Keratinocyte (primary cell): ENCODE data around the gene TXNRD2. TPM values are rescaled to one million over a fixed set of nuclear protein-coding genes. Genes with fewer than 3 reads are reported as not detected.

Experiments used
- DNase-seq: peaks from one replicate; pipeline ENCODE4 v3.0.0-alpha.2; 2011; ENCODE audit warnings: low read depth, missing footprints, low spot score
- FAIRE-seq: peaks from 2 replicates; lab custom pipeline; 2011; peaks lifted over from hg19 to GRCh38; lab: Jason Lieb, UNC
- H2AFZ ChIP-seq: 2 replicates; pipeline ENCODE4 v1.6.0; 2012; ENCODE audit warnings: low read length, control low read depth, inconsistent platforms; ENCODE audit not compliant: control insufficient read depth
- H3K27ac ChIP-seq: 2 replicates; pipeline ENCODE4 v1.5.1; 2011; ENCODE audit warnings: low read length; ENCODE audit not compliant: control insufficient read depth, insufficient read depth
- H3K27me3 ChIP-seq: 3 replicates; pipeline ENCODE4 v1.6.0; 2011; ENCODE audit warnings: low read length; ENCODE audit not compliant: control insufficient read depth, insufficient read depth; ENCODE audit errors: extremely low read depth
- H3K36me3 ChIP-seq, 2 experiments: 2 replicates in 1 of 2; 3 replicates in 1 of 2; pipeline ENCODE4 v1.5.1; 2011; ENCODE audit warnings: low read length in 2 of 2, mild to moderate bottlenecking in 1 of 2; ENCODE audit not compliant: control insufficient read depth in 2 of 2, insufficient read depth in 2 of 2; ENCODE audit errors: extremely low read depth in 1 of 2
- H3K4me1 ChIP-seq: 3 replicates; pipeline ENCODE4 v1.5.1; 2011; ENCODE audit warnings: low read length; ENCODE audit not compliant: control insufficient read depth, insufficient read depth; ENCODE audit errors: extremely low read depth
- H3K4me2 ChIP-seq: 3 replicates; pipeline ENCODE4 v1.6.0; 2011; ENCODE audit warnings: low read depth, low read length; ENCODE audit not compliant: control insufficient read depth, insufficient read depth; ENCODE audit errors: extremely low read depth
- H3K4me3 ChIP-seq, 3 experiments: fragments of 200-600 bp in 1 of 3; sonication (generic) in 1 of 3; 2 replicates in 2 of 3; 3 replicates in 1 of 3; pipeline ENCODE4 v1.5.1; 2011 to 2016; ENCODE audit warnings: low read length in 3 of 3, mild to moderate bottlenecking in 3 of 3, control low read depth in 2 of 3, inconsistent platforms in 1 of 3, low read depth in 1 of 3, mixed read lengths in 1 of 3, mixed run types in 1 of 3, moderate library complexity in 1 of 3; ENCODE audit not compliant: control insufficient read depth in 2 of 3, insufficient read depth in 2 of 3; ENCODE audit errors: extremely low read depth in 1 of 3
- H3K79me2 ChIP-seq: 2 replicates; pipeline ENCODE4 v1.6.0; 2012; ENCODE audit warnings: low read length; ENCODE audit not compliant: control insufficient read depth, insufficient read depth
- H3K9ac ChIP-seq: 3 replicates; pipeline ENCODE4 v1.6.0; 2011; ENCODE audit warnings: low read length; ENCODE audit not compliant: control insufficient read depth, insufficient read depth; ENCODE audit errors: extremely low read depth
- H3K9me1 ChIP-seq: 3 replicates; pipeline ENCODE4 v1.6.0; 2011; ENCODE audit warnings: low read length; ENCODE audit not compliant: control insufficient read depth, insufficient read depth; ENCODE audit errors: extremely low read depth
- H3K9me3 ChIP-seq: 2 replicates; pipeline ENCODE4 v1.5.1; 2012; ENCODE audit warnings: low read depth, low read length; ENCODE audit not compliant: control insufficient read depth
- H4K20me1 ChIP-seq: 3 replicates; pipeline ENCODE4 v1.6.0; 2011; ENCODE audit warnings: low read length; ENCODE audit not compliant: control insufficient read depth, insufficient read depth; ENCODE audit errors: extremely low read depth
- EZH2 ChIP-seq: IDR thresholded peaks from one replicate; pipeline ENCODE4 v1.6.1; 2012; ENCODE audit warnings: inconsistent platforms, mild to moderate bottlenecking, low read length, moderate library complexity
- dilution Hi-C: fragments of 300-500 bp; cut with MboI; formaldehyde crosslinking; loops from one replicate; pipeline ENCODE4 v1.7.0; 2020; ENCODE audit warnings: low sequenced_read_pairs; ENCODE audit not compliant: extremely low pct_ligation_motif_present
- polyA plus RNA-seq, 5 experiments: library from polyadenylated mRNA; depleted of rRNA in 3 of 5; stranded (reverse) in 3 of 5; stranded (forward) in 1 of 5; unstranded in 1 of 5; fragments of >200 nt; gene quantifications; 1 replicate in 1 of 5; 2 replicates in 3 of 5; 3 replicates in 1 of 5; pipeline versions ENCODE4 v1.2.1 to v1.2.3, GENCODE V29; 2011 to 2012; ENCODE audit warnings: missing spikeins in 2 of 5, low read depth in 1 of 5, low replicate concordance in 1 of 5
- TF ChIP-seq, protein P1 (sequence below), 3 experiments: IDR thresholded peaks in 1 of 3; conservative IDR thresholded peaks in 1 of 3; optimal IDR thresholded peaks in 1 of 3; 2 replicates in 2 of 3; 3 replicates in 1 of 3; pipeline versions ENCODE3 to v1.5.1; 2011; ENCODE audit warnings: low read length in 3 of 3, mild to moderate bottlenecking in 3 of 3, moderate library complexity in 2 of 3, control low read depth in 1 of 3, inconsistent platforms in 1 of 3; ENCODE audit not compliant: insufficient read depth in 2 of 3; ENCODE audit errors: extremely low read depth in 1 of 3

Gene TXNRD2
- polyA plus RNA-seq, 1 donor (not counting 4 experiments of a cell fraction or from before 2014, with no cell fraction given): 16.0 TPM

DNA sequence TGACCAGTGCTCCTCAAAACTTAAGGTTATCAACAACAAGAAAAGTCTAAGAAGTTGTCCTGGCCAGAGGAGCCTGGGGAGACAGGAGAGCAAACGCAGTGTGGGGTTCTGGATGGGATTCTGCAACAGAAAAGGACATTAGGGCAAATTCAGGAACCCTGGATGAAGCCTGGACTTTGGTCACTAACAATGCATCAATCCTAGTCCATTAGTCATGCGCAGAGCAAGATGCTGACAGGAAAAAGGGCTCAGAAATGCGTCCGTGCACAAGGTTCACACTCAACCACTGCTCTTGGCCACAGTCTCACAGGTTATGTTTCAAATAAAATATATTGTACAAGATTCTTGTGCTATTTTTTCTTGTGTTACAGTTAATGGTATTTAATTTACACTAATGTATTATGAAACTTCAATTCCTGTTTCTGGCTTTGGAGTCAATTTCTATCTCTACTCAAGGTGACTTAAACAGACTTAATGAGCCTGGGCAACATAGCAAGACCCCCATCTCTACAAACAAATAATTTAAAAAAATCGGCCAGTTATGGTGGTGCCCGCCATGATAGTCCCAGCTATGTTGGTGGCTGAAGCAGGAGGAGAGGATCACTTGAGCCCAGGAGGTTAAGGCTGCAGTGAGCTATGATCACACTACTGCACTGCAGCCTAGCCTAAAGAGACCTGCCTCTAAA lies 100.5 kb downstream of the TXNRD2 start:
- dilution Hi-C loops: no loop called here
- H3K36me3 ChIP-seq: no peaks in the 10 kb centered on the region
- H3K4me3 ChIP-seq: no peak overlapping the region
- peaks cover 22% of the 10 kb centered on the region for H3K4me1 ChIP-seq
- no peaks in the 10 kb centered on the region for H3K27me3 ChIP-seq
- H3K79me2 ChIP-seq: no peaks in the 10 kb centered on the region
- peaks cover 2% of the 10 kb centered on the region for H3K9me1 ChIP-seq
- no peaks in the 10 kb centered on the region for H3K9me3 ChIP-seq
- H2AFZ ChIP-seq: no peak overlapping the region
- FAIRE-seq (no peak), DNase-seq (no peak)
- H4K20me1 ChIP-seq: no peaks in the 10 kb centered on the region
- H3K9ac ChIP-seq: no peak overlapping the region
- H3K4me2 ChIP-seq: no peak overlapping the region
- no peak overlapping the region for H3K27ac ChIP-seq
- TF ChIP-seq, protein P1, sequence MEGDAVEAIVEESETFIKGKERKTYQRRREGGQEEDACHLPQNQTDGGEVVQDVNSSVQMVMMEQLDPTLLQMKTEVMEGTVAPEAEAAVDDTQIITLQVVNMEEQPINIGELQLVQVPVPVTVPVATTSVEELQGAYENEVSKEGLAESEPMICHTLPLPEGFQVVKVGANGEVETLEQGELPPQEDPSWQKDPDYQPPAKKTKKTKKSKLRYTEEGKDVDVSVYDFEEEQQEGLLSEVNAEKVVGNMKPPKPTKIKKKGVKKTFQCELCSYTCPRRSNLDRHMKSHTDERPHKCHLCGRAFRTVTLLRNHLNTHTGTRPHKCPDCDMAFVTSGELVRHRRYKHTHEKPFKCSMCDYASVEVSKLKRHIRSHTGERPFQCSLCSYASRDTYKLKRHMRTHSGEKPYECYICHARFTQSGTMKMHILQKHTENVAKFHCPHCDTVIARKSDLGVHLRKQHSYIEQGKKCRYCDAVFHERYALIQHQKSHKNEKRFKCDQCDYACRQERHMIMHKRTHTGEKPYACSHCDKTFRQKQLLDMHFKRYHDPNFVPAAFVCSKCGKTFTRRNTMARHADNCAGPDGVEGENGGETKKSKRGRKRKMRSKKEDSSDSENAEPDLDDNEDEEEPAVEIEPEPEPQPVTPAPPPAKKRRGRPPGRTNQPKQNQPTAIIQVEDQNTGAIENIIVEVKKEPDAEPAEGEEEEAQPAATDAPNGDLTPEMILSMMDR (optimal IDR thresholded peaks at IDR 0.05 in 1 of 3, IDR thresholded peaks at IDR 0.05 in 1 of 3, conservative IDR thresholded peaks at IDR 0.05 in 1 of 3; ENCODE audit: extremely low read depth in 1 of 3, insufficient read depth in 2 of 3, low read length in 3 of 3): no peak
- TF ChIP-seq EZH2: no peak

DNA sequence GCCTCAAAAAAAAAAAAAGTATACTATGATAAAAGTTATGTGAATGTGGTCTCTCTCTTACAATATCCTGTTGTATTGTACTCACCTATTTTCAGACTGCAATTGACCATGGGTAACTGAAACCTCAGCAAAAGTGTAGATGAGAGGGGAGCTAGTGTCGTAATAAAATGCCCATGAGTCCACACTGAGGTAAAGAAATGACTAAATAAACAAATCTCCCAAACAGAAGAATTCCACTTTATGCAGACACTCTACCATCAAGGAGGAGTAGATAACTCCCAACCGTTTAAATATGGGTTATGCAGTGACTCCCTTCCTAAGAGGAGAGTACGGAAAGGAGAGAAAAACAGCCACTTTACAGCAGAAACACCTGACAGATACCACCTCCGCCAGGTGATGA lies 101.6 kb downstream of the TXNRD2 start:
- TF ChIP-seq, protein P1 (optimal IDR thresholded peaks at IDR 0.05 in 1 of 3, IDR thresholded peaks at IDR 0.05 in 1 of 3, conservative IDR thresholded peaks at IDR 0.05 in 1 of 3; ENCODE audit: extremely low read depth in 1 of 3, insufficient read depth in 2 of 3, low read length in 3 of 3): no peak
- TF ChIP-seq EZH2: no peak
- no peak for DNase-seq
- dilution Hi-C loops: no loop called here

More for the DNA sequence above, 101.6 kb downstream of the TXNRD2 start:
- Histone ChIP-seq H3K27ac (no peak overlapping the region), H3K4me2 (no peak overlapping the region), H3K9ac (no peak overlapping the region), H3K79me2 (no peaks in the 10 kb centered on the region), H3K36me3 (no peaks in the 10 kb centered on the region), H4K20me1 (no peaks in the 10 kb centered on the region), H3K4me1 (peaks cover 21% of the 10 kb centered on the region), H2AFZ (no peak overlapping the region), H3K27me3 (no peaks in the 10 kb centered on the region), H3K9me1 (peaks cover 2% of the 10 kb centered on the region), H3K4me3 (no peak overlapping the region), H3K9me3 (no peaks in the 10 kb centered on the region)
- no peak for FAIRE-seq
